Brain microvascular endothelial cell (primary cell): Measurements from ENCODE around the gene CCDC63.

Source experiments
- DNase-seq: peaks from one replicate; pipeline ENCODE4 v3.0.0-alpha.2; 2020
- H3K27ac ChIP-seq: fragments of 250-450 bp; sonication (Bioruptor Pico); 2 replicates; pipeline ENCODE4 v1.5.1; 2020; ENCODE audit warnings: mild to moderate bottlenecking, moderate library complexity
- H3K27me3 ChIP-seq: fragments of 250-450 bp; sonication (Bioruptor Pico); replicated peaks from 2 replicates; pipeline ENCODE4 v1.5.1; 2020; ENCODE audit warnings: mild to moderate bottlenecking
- H3K36me3 ChIP-seq: fragments of 250-450 bp; sonication (Bioruptor Pico); replicated peaks from 2 replicates; pipeline ENCODE4 v1.5.1; 2020; ENCODE audit warnings: mild to moderate bottlenecking
- H3K4me3 ChIP-seq: 2 replicates; pipeline ENCODE4 v1.5.1; 2011; ENCODE audit warnings: low read depth, mild to moderate bottlenecking, control low read depth, low read length, moderate library complexity
- in situ Hi-C: cut with HindIII; loops from 2 replicates; pipeline ENCODE4 v1.10.0; 2017; ENCODE audit warnings: low sequenced_read_pairs, low pct_ligation_motif_present
- TF ChIP-seq, protein P1 (sequence below): IDR thresholded peaks from 2 replicates; pipeline ENCODE4 v1.5.1; 2011; ENCODE audit warnings: low read depth, mild to moderate bottlenecking, moderate library complexity, low read length, control low read depth, inconsistent platforms; ENCODE audit errors: missing control alignments

The CCDC63 gene

DNA sequence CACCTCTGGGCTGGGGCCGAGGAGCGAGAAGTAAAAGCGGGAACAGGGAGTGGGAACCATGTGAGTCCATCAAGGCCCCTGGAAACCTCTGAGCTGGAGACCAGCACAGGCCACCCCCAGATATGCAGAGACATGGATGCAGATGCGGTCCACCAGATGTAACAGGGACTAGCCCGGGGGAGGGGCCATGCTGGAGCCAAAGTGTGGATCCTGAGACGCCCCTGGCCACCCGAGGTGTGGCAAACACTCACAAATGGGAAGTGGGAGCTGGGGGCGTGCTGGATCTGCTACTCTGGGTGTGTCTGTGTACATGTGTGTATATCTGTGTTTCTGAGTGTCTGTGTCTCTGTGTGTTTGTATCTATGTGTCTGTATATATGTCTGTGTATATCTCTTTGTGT lies 60.8 kb downstream of the CCDC63 start:
- no peaks in the 10 kb centered on the region for H3K36me3 ChIP-seq
- in situ Hi-C loops: no loop called here
- TF ChIP-seq, protein P1, sequence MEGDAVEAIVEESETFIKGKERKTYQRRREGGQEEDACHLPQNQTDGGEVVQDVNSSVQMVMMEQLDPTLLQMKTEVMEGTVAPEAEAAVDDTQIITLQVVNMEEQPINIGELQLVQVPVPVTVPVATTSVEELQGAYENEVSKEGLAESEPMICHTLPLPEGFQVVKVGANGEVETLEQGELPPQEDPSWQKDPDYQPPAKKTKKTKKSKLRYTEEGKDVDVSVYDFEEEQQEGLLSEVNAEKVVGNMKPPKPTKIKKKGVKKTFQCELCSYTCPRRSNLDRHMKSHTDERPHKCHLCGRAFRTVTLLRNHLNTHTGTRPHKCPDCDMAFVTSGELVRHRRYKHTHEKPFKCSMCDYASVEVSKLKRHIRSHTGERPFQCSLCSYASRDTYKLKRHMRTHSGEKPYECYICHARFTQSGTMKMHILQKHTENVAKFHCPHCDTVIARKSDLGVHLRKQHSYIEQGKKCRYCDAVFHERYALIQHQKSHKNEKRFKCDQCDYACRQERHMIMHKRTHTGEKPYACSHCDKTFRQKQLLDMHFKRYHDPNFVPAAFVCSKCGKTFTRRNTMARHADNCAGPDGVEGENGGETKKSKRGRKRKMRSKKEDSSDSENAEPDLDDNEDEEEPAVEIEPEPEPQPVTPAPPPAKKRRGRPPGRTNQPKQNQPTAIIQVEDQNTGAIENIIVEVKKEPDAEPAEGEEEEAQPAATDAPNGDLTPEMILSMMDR: no peak
- H3K4me3 ChIP-seq: no peak overlapping the region
- no peak for DNase-seq
- no peak overlapping the region for H3K27ac ChIP-seq
- no peaks in the 10 kb centered on the region for H3K27me3 ChIP-seq

DNA sequence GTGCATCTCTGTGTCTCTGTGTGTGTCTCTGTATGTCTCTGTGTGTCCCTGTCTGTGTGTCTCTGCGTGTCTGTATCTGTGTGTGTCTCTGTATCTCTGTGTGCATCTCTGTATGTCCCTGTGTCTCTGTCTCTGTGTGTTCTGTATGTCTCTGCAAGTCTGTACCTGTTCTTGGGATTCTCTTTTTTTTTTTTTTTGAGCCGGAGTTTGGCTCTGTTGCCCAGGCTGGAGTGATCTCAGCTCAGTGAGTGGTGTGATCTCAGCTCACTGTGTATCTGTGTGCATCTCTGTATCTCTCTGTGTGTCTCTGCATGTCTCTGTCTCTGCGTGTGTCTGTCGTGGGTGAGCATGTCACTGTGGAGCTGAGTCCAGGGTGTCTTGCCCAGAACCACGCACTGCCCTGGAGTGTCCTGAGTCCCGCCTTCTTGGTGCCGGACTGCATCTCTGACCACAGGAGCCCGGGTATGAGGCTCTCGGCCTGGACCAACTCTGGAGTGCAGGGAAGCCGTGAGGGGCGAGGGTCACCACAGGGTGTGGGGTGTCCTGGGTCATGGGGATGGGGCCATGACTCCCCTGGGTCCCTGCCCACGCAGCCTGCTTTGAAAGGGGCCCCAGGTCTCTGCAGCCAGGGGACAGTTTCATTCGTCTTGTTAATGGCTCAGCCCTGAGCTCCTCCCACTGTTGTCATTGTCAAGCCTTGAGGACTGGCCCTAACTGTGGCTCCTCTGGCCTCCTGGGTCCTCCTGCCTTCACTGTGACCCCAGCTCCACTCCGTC lies 61.8 kb downstream of the CCDC63 start:
- Histone ChIP-seq H3K36me3 (no peaks in the 10 kb centered on the region), H3K4me3 (no peak overlapping the region), H3K27ac (no peak overlapping the region), H3K27me3 (no peaks in the 10 kb centered on the region)
- in situ Hi-C loops: no loop called here
- TF ChIP-seq, protein P1: no peak
- no peak for DNase-seq

DNA sequence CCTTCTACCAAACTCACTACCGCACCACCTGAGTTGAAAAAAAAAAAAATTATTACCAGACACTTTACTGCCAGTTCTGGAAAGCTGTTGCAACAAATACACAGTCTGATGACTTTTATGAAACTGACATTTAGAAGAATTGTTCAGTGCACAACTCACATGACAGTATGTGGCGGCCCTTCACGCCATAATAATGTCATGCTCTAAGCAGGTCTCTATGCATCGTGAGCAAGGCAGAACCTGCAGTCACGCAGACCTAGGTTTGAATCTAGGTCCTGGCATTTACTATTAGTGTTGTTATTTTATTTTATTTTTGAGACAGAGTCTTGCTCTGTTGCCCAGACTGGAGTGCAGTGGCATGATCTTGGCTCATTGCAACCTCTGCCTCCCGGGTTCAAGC lies 65.5 kb downstream of the CCDC63 start:
- Histone ChIP-seq H3K4me3 (no peak overlapping the region), H3K27me3 (no peaks in the 10 kb centered on the region), H3K27ac (no peak overlapping the region), H3K36me3 (no peaks in the 10 kb centered on the region)
- TF ChIP-seq, protein P1: no peak
- DNase-seq: no peak
- in situ Hi-C loops: no loop called here

DNA sequence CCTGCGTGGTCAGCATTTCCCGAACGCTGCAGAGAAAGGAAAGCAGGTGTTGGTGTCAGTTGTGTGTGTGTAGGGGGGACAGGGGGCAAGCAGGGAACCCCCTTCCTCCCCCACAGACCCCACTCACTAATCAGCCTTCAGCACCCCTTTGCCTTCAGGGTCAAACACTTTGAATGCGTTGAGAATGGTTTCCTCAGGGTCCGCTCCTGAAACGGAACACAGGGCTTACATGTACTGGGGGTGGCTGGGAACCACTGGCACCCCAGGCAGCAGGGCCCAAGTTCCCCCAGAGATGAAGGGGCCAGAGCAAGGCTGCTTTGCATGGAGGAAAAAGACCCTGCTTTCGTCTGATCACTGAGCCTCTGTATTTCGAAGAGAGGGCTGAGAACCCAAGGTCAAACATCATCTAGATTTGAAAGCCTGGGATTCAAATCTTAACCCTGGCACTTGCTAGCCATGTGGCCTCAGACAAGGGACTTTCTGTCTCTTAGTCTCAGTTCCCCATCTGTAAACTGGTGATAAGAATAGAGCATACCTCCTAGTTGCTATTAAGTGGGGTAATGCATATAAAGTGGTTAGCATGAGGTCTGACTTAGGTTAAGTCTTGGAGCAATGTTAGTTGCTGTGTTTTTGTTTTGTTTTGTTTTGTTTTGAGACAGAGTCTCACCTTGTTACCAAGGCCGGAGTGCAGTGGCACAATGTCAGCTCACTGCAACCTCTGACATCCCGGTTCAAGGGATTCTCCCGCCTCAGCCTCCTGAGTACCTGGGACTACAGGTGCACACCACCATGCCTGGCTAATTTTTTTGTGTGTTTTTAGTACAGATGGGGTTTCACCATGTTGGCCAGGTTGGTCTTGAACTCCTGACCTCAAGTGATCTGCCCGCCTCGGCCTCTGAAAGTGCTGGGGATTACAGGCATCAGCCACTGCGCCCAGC lies 66.6 kb downstream of the CCDC63 start:
- Histone ChIP-seq H3K27ac (no peak overlapping the region), H3K36me3 (no peaks in the 10 kb centered on the region), H3K27me3 (no peaks in the 10 kb centered on the region), H3K4me3 (no peak overlapping the region)
- TF ChIP-seq, protein P1: no peak
- in situ Hi-C loops: no loop called here
- DNase-seq: no peak

DNA sequence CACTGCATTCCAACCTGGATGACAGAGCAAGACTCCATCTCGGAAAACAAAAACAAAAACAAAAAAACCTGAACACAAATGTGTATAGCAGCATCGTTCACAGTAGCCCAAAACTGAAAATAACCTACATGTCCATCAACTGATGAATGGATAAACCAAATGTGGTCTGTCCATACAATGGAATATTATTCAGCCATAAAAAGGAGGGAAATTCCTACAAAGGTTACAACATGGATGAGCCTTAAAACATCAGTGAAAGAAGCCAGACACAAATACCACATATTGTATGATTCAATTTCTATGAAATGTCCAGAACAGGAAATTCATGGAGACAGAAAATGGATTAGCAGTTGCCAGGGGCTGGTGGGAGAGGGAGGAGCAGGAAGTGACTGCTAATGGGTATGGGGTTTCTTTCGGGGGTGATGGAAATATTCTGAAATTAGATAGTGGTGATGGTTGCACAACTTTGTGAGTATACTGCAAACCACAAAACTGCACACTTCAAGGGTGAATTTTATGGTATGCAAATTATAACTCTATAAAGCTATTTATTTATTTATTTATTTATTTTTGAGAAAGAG lies 69.6 kb downstream of the CCDC63 start:
- no peak for DNase-seq
- TF ChIP-seq, protein P1: no peak
- no peaks in the 10 kb centered on the region for H3K36me3 ChIP-seq
- in situ Hi-C loops: no loop called here
- H3K4me3 ChIP-seq: no peak overlapping the region
- peaks cover 2% of the 10 kb centered on the region for H3K27me3 ChIP-seq
- H3K27ac ChIP-seq: no peak overlapping the region
